ENCODE measurements around the gene POC1B. TPM values are rescaled to one million over a fixed set of nuclear protein-coding genes. Genes with fewer than 3 reads are reported as not detected.

The POC1B gene
- total RNA-seq (2022; extraction: Qiagen RNA extraction; ENCODE audit: low read depth): 9.6 to 12.6 TPM (median 12.0 TPM) in 5 replicates

GRCh38 chr12:89525824-89526770 is at the start of gene POC1B:
POC1B (minus strand) TSS chr12:89526047; CDS start chr12:89525895, 152 bp downstream.

GRCh38 chr12:89524541-89525304 is 1.1 kb downstream of the POC1B start, which contains the start of gene GALNT4:
GALNT4 (minus strand) TSS chr12:89524796; CDS start chr12:89524549, 247 bp downstream.

Other genes with a start within 250 kb of the POC1B start
- gene DUSP6, start 173.5 kb downstream of the POC1B start, total RNA-seq (2022; extraction: Qiagen RNA extraction; ENCODE audit: low read depth): 7.6 to 8.2 TPM (median 7.8 TPM) in 5 replicates
- gene GALNT4, start 1.3 kb downstream of the POC1B start, total RNA-seq (2022; extraction: Qiagen RNA extraction; ENCODE audit: low read depth): 3.1 to 5.1 TPM (median 4.3 TPM) in 5 replicates
- gene ATP2B1, start 182.8 kb upstream of the POC1B start, total RNA-seq (2022; extraction: Qiagen RNA extraction; ENCODE audit: low read depth): 59.8 to 80.5 TPM (median 65.2 TPM) in 5 replicates

Data from A549 treated with CpdA at 1 μM for 4 hours (cell line).